NAMALWA (cell line): ENCODE results near the gene RMDN2.

ENCODE experiments used
- DNase-seq: peaks from one replicate; pipeline ENCODE4 v3.0.0-alpha.2; 2015; ENCODE audit warnings: low spot score

RMDN2 gene

DNA sequence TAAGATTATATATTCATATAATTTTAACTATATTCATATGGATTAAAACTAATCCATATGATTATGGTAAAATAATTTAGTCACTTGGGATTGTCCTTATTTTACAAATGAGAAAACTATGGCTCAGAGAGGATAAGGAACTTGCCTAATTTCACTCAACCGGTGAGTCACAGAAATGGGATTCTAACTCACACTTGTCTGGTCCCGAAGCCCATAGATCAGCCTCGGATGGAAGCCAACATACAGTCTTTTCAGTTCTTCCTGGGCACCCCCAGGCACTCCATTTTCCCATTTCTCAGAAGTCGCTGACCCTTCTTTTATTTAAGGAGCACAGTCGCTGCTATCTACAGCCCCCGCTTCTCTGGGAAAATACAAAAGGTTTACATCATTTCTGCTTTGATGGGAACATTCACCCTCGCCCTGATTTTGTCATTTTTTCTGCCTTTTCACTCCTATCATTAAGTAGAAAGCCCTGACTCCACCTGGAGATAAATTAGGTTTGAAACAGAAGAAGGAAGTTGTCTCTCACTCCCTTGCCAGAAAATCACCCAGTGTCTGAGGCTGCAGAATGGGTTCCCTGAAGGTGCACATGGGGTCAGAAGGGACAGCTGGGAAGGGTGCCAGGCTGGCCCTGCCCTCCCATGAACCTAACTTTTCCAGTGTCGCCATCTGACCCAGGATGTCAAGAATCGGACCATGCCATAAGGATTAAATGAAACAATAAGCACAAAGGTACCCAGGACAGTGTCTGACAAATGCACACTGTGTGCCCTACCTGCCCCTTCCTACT, 114.2 kb downstream of the RMDN2 start:
- no peak for DNase-seq

DNA sequence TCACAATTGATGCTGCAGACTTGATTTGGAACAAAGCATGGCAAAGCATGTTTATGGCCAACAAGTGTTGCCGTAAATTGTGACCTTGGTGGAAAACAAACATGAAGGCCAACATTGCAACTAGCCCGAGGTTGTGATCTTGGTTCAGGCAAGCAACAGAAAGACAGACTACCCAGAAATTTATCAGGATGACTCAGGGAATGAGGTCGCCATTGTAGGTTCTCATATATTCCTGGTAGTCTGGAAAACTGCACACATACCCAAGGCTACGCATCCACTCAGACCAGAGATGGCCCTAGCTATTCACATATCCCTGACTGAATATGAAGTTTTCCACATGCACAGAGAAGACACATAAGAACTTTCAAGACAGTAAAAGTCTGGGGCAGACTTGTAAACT, 120.7 kb downstream of the RMDN2 start:
- DNase-seq = no peak

DNA sequence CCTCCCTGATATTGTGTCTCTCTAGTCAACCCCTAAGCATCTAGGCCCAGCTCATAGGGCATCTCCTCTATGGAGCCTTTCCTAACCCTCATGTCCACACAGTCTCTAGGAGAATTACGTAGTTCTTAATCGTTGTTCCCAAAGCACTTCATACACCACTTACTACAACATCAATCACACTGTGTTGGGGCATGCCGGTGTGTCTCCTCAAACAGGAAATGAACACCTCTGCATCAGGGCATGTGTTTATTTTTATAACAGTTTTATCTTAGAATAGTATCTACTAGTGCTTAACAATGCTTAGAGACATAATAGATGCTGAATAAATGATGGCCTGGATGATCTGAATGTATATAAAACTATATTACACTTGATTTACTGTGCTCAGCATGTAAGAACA, 131.1 kb downstream of the RMDN2 start:
- DNase-seq = no peak

DNA sequence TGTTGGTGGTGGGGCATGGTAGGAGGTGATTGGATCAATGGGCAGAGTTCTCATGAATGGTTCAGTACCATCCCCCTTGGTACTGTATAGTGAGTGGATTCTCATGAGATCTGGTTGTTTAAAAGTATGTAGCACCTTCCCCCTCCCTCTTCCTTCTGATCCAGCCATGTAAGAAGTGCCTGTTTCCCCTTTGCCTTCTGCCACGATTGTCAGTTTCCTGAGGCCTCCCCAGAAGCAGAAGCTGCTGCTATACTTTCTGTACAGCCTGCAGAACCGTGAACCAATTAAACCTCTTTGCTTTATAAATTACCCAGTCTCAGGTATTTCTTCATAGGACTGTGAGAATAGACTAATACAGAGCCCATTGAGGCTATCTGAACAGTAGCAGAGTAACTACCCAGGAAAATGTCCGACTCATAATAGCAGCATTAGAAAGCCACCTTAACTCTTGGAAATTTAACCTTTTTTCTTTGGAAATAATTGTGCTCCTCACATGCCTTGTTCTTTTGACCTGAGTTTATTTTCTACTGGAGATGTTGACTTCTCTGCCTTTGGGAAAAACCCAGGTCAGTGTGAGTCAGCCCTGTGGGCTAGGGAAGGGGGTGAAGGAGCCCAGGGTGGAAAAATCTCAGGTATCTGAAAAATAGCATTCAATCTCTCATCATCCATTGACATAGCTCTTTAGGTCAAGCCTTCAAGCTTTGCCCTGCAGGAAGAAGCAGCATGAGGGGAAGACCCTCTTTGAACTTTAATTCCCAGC, 132.7 kb downstream of the RMDN2 start:
- DNase-seq = no peak

DNA sequence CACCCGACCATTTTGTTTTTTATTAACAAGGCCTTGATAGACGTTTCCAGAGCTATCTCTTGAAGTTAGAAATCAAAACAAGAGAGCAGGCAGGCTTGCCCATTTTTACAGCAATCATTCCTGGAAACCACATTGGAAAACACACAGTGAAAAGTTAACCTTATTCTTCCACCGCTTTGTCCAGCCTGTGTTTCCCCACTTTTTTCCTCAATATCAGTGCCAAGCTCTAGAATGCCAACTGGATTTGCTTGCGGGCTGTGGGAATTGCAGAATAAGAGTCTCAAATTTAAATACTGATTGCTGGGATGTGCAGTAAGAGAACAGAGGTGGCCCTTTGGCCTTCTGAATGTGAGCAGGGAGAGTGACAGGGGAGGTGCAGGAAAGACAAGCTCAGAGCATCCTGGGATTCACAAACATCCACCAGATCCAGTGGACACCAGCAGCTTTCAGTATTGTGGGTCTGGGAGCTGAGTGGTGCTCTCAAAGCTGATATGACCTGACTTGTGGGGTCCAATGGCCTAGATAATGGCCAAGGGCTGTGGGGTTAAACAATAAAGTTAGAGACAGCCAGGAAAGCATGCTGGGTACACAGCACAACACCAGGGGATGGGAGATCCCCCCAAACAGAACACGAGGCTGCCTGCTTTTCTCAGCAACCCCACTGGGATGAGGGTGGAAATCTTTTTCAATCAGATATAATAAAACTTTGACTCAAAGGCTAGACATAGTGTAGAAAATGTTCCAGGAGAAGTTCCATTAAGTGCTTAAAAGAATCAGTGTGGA, 135.3 kb downstream of the RMDN2 start:
- DNase-seq = no peak

DNA sequence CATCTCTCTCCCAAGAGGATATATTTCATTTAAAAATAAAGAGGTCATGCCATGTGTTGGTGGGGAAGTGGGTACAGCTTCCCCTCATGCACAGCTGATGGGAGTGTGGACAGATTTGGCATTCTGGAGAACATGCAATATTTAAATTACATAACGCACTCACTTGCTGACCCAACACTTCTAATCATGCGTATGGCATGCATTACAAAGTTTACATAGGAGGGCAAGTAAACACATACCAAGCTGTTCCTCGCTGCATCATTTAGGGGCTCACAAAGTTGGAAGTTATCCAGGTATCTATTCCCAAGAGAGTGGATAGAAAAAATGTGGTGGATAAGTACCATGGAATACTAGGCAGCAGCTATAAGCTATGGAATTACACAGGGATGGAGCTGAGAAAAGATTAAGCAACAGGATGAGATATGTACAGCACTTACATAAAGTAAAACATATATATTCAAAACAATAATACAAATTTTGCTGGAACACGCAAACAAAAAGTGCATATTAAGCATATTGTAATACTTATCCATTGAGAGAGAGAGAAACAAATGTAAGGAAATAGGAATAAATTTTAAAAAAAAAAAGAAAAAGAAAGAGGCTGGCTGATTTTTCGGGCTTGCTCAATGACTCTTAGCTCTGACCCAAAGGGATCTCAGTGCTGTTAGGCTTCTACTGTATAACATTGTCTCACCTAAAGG, 139.9 kb downstream of the RMDN2 start:
- no peak for DNase-seq

DNA sequence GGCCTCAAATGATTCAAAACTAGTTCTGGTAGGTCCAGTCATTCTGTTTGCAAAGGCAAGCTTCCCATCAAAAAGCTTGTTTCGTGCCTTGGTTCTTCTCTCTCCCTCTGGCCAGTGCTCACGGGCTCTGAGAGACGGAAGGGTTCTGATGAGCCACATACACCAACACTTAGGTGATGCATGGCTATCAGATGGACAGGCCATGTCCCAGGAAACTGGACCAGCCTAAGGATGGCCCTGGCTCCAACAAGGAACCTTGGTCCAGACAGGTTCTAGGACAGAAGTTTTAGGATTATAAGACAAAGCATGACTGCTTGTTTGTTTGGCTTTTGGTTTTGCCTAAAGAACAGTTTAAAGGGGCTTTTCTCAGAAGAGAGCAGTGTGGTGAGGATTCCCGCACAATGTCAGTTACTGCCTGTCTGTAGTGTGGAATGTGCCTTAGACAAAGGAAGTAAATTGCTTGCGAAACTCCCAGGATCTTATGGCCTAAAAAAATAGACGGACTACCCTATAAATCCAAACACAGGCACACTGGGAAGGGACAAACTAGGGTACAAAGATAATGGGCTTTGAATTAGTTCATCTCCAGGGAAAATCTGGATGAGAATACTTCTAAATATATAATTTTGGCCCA, 140.5 kb downstream of the RMDN2 start:
- DNase-seq = no peak

DNA sequence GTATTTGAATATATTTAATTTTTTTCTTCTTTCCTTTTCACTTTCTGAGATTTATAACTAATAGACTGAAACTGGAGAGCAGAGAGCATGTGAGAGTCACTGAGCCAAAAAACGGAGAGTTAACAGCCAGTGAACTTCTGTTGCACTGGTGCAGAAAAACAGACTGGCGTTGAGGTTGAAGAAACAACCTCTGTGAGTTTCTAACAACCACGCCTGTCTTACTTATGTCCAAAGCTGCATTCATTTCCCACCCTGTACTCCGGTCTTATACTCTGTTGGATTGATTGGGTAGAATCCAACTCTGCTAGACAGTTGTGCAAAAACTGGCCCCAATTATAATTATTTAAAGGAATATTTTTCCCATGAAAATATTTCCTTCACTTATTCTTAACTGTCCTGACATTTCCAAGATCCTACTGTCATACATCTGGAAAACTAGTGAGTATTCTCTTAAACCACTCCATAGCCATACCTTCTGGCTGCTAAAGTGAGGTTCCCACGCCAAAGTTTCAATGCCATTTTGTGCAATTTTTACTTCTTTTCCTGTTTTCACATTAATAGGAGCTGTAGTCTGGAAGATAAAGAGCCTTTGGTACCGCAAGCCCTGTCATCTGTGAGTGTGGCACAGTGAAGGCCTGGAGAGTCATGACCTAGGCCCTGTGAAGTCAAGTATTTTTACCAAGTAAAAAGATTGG, 141.5 kb downstream of the RMDN2 start:
- DNase-seq = no peak
